ENCODE data around the gene ASB1. TPM values are rescaled to one million over a fixed set of nuclear protein-coding genes. Genes with fewer than 3 reads are reported as not detected.

ASB1 gene
- total RNA-seq, 1 experiment from 2014 or later = 46.0 TPM

DNA sequence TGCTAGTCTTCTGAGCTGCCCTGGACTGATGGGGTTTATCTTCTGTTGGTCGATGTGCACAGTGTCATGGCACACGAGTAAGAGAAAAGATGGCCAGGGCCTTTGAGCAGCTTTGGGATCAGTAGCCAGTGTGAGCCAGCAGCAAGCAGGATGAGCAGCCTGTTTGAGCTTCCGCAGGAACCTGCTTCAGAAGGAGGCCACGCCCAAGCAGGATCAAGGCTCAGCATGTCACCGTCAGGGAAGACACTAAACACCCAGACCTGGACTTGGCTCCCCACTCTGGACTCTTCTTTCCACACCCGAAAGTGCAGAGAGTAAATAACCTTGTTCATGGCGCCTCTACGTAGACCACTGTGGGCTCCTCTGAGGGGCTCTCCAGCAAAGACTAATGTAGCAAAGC, 25.2 kb upstream of the ASB1 start:
- WGBS (ENCODE audit: extremely low coverage, insufficient read length, low lambda C conversion rate) = no CpG with 5 or more reads among the region's 8 CpGs
- no peaks in the 10 kb centered on the region for H3K4me1 ChIP-seq (ENCODE audit: insufficient read depth, low read length)
- H4K91ac ChIP-seq (ENCODE audit: insufficient read length, low read depth, low read length) = no peak overlapping the region
- no peak overlapping the region for H4K8ac ChIP-seq (replicated peaks; ENCODE audit: insufficient read length, low read depth, low read length)
- no peak overlapping the region for H2BK5ac ChIP-seq (ENCODE audit: insufficient read length, low read length)
- no peak overlapping the region for H3K23ac ChIP-seq (ENCODE audit: insufficient read length, low read depth, low read length)
- no peak overlapping the region for H3T11ph ChIP-seq (ENCODE audit: low read length)
- no peak overlapping the region for H3K27ac ChIP-seq (ENCODE audit: insufficient read length, low read depth, low read length)
- no peak overlapping the region for H3K56ac ChIP-seq (ENCODE audit: insufficient read length, low read depth, low read length)
- TF ChIP-seq, protein P1, sequence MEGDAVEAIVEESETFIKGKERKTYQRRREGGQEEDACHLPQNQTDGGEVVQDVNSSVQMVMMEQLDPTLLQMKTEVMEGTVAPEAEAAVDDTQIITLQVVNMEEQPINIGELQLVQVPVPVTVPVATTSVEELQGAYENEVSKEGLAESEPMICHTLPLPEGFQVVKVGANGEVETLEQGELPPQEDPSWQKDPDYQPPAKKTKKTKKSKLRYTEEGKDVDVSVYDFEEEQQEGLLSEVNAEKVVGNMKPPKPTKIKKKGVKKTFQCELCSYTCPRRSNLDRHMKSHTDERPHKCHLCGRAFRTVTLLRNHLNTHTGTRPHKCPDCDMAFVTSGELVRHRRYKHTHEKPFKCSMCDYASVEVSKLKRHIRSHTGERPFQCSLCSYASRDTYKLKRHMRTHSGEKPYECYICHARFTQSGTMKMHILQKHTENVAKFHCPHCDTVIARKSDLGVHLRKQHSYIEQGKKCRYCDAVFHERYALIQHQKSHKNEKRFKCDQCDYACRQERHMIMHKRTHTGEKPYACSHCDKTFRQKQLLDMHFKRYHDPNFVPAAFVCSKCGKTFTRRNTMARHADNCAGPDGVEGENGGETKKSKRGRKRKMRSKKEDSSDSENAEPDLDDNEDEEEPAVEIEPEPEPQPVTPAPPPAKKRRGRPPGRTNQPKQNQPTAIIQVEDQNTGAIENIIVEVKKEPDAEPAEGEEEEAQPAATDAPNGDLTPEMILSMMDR (conservative IDR thresholded peaks at IDR 0.05) = no peak
- H3K4ac ChIP-seq (ENCODE audit: low read depth, low read length) = no peak overlapping the region
- H3K18ac ChIP-seq (ENCODE audit: insufficient read length, low read depth, low read length) = no peak overlapping the region
- H3K9ac ChIP-seq (ENCODE audit: extremely low read depth, insufficient read length, low read length) = no peak overlapping the region
- Mint-ChIP-seq H3K4me3 (no peak overlapping the region), H3K36me3 (ENCODE audit: insufficient read depth in 1 of 3, low read depth in 3 of 3) (peaks cover 0 to 4% (median 0%) of the 10 kb centered on the region in 3 experiments; a peak in 3 of 7 replicates), H3K27me3 (ENCODE audit: low read depth) (no peaks in the 10 kb centered on the region), H3K9me3 (no peaks in the 10 kb centered on the region; a peak in 1 of 5 replicates), H3K4me1 (peaks cover 8 to 21% of the 10 kb centered on the region in 2 experiments), H3K27ac (peak overlapping the region in 2 of 3 experiments; percentile 44 to 69; a peak in 3 of 7 replicates)
- H3K27me3 ChIP-seq (ENCODE audit: insufficient read depth, low read length) = no peaks in the 10 kb centered on the region
- no peak overlapping the region for H2BK15ac ChIP-seq (ENCODE audit: low read depth, low read length)
- DNase-seq = no peak
- no peak overlapping the region for H3K14ac ChIP-seq (ENCODE audit: insufficient read depth, low read length)
- no peaks in the 10 kb centered on the region for H3K79me2 ChIP-seq (ENCODE audit: insufficient read depth, low read length)
- H2BK120ac ChIP-seq (ENCODE audit: low read depth, low read length, poor library complexity, severe bottlenecking) = no peak overlapping the region
- no peaks in the 10 kb centered on the region for H3K79me1 ChIP-seq (ENCODE audit: insufficient read depth, low read depth, low read length, poor library complexity, severe bottlenecking)
- no peak overlapping the region for H2BK12ac ChIP-seq (ENCODE audit: insufficient read length, low read depth, low read length)
- no peaks in the 10 kb centered on the region for H4K20me1 ChIP-seq (ENCODE audit: control insufficient read depth, insufficient read depth, insufficient read length)
- H3K4me2 ChIP-seq (ENCODE audit: insufficient read depth, insufficient read length, low read length) = no peak overlapping the region
- no peak overlapping the region for H2AFZ ChIP-seq (ENCODE audit: low read length)
- H2BK20ac ChIP-seq (ENCODE audit: low read depth, low read length, poor library complexity, severe bottlenecking) = no peak overlapping the region
- no peak overlapping the region for H4K5ac ChIP-seq (ENCODE audit: insufficient read length, low read depth, low read length)
- no peaks in the 10 kb centered on the region for H3K23me2 ChIP-seq (ENCODE audit: insufficient read length, low read depth, low read length, poor library complexity, severe bottlenecking)
- H3K9me3 ChIP-seq (ENCODE audit: control insufficient read depth, low read depth, low read length) = no peaks in the 10 kb centered on the region
- no peak overlapping the region for H2AK5ac ChIP-seq (ENCODE audit: insufficient read length, low read length)
